GM04503 (cell line): Measurements from ENCODE around the gene PKDCC.

Source experiments
- DNase-seq: peaks from one replicate; pipeline ENCODE4 v3.0.0-alpha.2; 2012; ENCODE audit warnings: low read depth

Gene PKDCC

GRCh38 chr2:42089340-42089925 is 41.6 kb downstream of the PKDCC start:
- DNase-seq, result no peak

DNA sequence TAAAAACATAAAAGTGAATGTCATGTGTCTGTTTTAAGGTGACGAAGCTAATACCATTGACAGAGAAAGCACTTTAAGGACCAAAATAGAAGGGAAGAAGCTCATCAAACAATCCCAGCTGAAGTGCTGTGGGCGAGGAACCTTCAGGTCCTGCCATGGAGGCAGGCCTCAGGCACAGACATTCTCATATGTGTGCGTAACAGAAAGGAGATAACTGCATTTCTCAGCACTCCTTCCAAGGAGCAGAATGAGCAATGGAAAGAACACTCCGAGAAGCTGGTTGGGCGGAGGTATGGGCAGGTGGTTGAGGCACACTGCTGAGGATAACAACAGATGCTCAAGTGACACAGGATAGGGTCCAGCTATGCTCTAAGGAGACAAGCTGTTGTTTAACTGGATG is 42.4 kb downstream of the PKDCC start:
- no peak for DNase-seq

DNA sequence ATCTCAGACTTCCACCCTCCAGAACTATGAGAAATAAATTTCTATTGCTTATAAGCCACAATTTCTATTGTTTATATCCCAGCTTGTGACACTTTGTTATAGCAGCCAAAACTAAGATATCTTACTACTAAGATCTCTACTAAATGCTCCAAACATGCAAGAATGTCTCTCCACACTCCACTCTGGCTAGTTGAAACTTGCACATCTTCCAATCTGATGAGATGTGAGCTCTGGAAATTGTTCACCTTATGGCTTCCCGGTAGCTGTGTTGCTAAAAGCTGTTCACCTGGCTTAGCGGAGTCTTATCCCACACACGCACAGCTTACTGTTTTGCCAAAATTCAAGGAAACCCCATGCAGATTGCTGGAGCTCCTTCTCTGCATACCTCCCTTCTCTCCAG is 43.9 kb downstream of the PKDCC start:
- DNase-seq, result no peak

DNA sequence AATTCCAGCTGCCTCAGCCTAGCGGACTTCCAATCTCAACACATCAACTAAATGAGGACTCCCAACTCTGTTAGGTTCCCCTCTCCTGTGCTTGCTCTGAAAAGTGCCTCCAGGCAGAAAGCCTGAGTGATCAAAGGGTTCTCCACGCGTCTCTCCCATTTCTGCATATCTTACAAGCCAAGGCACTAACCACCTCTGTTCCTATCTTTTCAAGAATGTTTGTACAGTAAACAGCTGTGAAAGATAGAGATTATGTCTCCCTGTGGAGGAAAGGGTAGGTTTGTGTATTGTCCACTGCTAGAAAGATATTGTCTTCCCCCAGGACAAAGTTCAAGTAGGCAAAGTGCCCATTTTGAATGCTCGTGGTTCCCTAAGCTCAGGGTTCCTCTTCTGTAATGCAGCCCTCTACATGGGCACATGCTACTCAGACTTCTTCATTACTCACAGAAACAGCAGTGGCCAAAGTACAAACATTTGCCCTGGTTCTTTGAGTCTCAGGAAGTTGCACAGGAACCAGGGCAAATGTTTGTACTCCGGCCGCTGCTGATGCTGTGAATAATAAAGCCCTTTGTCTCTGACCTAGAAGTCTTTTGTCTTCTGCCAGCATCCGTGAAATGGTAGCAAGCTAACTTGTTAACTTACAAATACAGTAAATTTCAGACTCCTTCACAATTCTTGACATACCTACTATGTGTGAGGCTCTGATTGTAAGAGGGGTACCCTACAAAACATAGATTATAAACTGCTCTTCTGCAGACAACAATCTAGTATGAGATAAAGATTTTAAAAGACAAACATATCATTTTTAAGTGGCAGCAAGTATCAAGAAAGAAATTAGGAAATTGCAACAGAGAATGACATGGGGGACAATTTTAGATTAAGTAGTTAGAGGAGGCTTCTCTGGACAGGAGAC is 44.5 kb downstream of the PKDCC start:
- no peak for DNase-seq

GRCh38 chr2:42094114-42094513 is 46.3 kb downstream of the PKDCC start:
- no peak for DNase-seq

DNA sequence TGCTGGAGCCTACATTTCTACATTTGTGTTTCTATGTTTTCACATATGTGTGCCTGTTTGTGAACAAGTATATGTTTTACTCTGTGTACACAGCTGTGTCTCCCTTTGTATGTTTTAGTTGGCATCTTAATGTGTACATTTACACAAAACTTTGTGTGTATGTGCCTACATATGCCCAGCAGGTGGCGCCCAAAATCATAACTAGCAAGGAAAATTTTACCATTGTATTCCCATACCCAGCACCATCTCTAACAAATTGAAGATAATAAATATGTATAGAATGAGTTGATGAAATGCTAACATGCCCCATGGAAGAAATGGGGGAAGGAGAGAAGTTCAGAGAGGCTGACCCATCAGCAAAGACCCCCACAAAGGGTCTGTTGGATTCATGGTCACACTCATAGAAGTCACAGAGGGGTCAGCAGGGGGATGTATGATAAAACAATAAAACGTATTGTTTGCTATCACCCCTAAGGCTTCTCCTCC is 48.1 kb downstream of the PKDCC start:
- no peak for DNase-seq

DNA sequence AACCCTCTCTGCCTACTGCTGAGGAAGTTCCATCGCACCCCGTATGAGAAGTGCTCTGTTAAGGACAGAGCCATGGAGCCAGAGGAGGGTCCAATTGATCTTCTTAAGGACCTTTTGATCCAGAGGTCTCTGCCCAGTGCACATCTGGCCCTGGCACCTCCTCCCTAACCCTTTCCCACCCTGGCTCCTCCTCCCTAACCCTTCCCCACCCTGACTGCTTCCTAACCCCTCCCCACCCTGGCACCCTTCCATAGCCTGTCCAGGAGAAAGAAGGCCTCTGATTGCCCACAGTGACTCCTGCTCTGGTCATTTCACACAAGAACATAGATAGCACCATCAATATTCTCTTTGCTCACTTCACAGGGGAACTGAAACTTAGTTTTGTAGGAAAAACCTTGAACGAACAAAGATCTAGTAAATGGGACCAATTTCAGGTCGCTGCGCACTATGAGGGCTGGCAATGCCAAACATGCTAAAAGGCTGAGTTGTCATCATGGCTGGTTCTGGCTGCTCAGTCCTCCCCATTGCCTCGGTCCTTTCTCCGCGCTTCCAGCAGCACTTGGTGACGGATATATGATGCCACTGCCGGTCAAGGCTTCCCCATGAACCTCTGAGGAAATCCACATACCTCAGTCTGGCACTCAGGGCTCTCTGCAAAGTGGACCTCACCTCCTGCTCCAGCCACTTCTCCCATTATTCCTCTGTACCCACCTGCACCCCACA is 49.2 kb downstream of the PKDCC start:
- no peak for DNase-seq

GRCh38 chr2:42098571-42099437 is 51.0 kb downstream of the PKDCC start:
- no peak for DNase-seq

- DNase-seq, result no peak
Observed at GRCh38 chr2:42099438-42100173, 51.8 kb downstream of the PKDCC start.

DNA sequence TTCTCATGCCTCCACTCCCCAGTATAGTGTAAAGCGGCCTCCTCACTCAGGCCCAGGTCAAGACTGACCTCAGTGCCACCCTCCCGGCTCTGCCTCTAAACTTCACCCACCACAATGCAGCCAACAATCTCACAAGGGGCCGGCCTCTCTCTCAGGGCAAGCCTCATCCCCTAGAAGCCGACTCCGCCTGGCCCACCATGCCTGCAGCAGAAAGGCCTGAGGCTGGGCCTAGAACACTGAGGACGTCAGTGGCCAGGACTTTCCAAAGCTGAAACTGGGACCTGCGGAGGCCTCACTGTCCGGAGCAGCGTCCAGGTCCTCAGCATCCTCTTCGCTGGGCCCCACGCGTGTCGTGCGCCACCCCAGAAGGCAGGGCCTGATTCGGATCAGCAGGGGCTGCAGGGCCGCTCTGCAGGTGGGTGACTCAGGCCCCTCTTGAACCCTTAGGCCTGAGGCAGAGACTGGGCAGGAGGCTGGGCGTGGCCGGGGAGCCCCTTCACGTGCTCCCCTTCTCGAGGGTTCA is 52.9 kb downstream of the PKDCC start:
- no peak for DNase-seq

DNA sequence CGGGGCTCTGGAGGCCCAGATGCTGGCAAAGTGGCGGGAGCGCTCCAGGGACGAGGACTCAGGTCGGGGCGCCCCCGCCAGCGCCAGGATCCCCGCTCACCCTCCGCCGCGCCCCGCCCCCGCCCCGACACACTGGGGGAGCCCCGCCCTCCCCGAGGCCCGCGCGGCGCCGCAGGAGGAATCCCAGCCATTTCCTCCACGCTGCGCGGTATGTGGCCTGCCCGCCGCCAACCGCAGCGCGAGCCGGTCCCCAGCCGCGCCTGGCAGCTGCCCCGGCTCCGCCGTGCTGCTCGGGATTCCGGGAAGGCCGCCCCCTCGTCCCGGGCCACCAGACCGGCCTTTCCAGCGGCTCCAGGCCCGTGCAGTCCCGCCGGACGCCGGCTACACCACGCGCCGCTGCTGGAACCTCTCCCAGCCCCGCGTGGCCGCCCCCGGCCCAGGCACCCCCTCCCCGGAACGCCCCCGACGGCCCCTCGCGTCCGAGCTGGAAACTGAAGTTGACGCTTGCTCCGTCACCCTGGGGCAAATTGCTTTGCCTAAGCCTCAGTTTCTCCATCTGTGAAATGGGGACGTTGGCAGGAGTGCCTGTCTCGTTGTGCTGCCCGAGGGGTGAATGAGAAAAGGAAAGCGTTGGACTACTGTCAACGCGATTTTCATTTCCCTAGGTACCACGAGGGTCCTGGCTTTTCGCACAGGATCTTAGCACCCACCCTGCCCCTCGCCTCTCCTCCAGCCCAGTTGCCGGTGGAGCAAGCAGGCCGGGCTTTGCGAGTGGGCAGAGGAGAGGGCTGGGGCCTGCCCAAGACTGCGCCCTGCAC is 53.6 kb downstream of the PKDCC start:
- DNase-seq, result no peak

DNA sequence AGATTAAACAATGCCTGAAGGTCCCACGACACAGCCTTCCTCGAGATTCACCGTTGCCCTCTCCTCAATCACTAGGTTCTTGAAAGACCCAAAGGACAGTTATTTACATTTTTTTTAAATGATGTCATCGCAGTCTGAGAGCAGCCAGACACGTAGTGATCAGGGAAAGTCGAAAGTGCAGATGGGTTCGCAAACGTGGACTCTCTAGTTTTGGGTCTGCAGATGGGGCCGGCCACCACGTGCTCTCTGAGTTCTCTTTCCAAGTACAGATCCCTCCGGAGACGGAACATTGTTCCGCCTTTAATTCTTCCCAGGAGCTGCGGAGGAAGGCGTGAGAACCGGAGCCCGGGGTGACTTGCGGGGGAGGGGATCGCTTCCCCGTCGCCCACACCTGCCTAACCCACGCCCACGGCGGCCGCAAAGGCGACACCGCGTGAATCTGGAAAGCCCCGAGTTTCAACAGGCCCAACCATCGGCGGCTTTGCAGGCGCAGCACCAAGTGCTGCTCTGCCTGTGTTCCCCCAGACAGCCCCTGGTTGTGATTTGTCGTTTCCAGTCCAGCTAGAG is 54.3 kb downstream of the PKDCC start:
- DNase-seq, result peak; percentile 53

- DNase-seq, result no peak
Observed at GRCh38 chr2:42102591-42103450, 55.0 kb downstream of the PKDCC start.

DNA sequence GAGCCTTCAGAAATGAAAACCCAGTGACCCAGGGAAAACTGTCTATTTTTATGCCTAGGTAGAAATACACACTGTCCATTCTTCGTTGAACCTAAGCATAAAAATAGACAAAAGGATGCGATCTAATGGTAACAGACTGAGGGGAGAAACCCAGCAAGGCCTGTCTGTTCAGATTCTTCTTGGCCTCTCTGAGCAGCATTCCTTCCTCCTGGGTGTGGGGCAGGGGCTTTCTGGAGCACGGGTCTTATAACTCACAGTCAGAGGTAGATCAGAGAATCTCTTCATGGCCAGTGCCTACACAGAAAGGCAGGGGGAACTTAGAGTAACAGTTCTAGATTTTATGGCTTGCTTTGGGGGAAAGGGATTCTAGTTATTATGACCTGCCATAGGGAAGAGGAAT is 56.0 kb downstream of the PKDCC start:
- no peak for DNase-seq

DNA sequence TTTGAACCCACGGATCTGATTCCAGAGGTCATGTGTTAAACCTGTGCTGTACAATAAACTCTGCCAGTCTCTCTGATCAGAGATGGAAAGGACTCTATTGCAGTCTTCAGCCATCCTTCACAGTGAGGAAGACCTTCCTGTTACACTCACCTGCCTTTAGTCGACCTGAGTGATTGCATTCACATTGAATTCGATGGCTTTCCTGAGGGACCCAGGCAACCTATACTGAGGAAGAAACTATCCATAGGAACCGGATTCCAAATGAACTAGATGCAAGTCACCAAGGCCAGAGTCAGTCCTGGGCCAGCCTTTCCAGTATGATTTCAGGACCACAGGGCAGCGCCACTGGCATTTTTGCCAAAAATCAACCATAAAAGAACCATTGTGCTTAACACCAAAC is 56.8 kb downstream of the PKDCC start:
- DNase-seq, result no peak

- DNase-seq, result no peak
Observed at GRCh38 chr2:42105330-42106256, 57.8 kb downstream of the PKDCC start.

GRCh38 chr2:42106257-42106816 is 58.5 kb downstream of the PKDCC start:
- DNase-seq, result no peak
